Fibroblast of lung (primary cell): ENCODE data around the gene RPS19BP1. TPM values are rescaled to one million over a fixed set of nuclear protein-coding genes. Genes with fewer than 3 reads are reported as not detected.

Experiments
- DNase-seq, 2 donors: peaks; one replicate each; pipeline versions ENCODE4 v3.0.0 to v3.0.0-alpha.2; 2010; ENCODE audit warnings: low read depth in 2 of 2
- H2AFZ ChIP-seq: 2 replicates; pipeline ENCODE4 v1.5.1; 2012; ENCODE audit warnings: low read length, control low read depth, inconsistent platforms
- H3K27ac ChIP-seq: 2 replicates; pipeline ENCODE4 v1.5.1; 2011; ENCODE audit warnings: low read length, control low read depth; ENCODE audit not compliant: insufficient read depth
- H3K27me3 ChIP-seq: 2 replicates; pipeline ENCODE4 v1.5.1; 2011; ENCODE audit warnings: mild to moderate bottlenecking, low read length; ENCODE audit not compliant: control insufficient read depth, insufficient read depth
- H3K36me3 ChIP-seq: 2 replicates; pipeline ENCODE4 v1.5.1; 2011; ENCODE audit warnings: low read length; ENCODE audit not compliant: control insufficient read depth, insufficient read depth
- H3K4me1 ChIP-seq: 2 replicates; pipeline ENCODE4 v1.5.1; 2011; ENCODE audit warnings: low read length; ENCODE audit not compliant: control insufficient read depth, insufficient read depth; ENCODE audit errors: extremely low read depth
- H3K4me2 ChIP-seq: 2 replicates; pipeline ENCODE4 v1.5.1; 2011; ENCODE audit warnings: low read length, control low read depth; ENCODE audit not compliant: insufficient read depth; ENCODE audit errors: extremely low read depth
- H3K4me3 ChIP-seq, 4 experiments: fragments of 200-600 bp in 1 of 4; sonication (generic) in 1 of 4; replicated peaks in 1 of 4; 2 replicates each; pipeline ENCODE4 v1.5.1; 2011 to 2016; ENCODE audit warnings: low read length in 4 of 4, low read depth in 3 of 4, mild to moderate bottlenecking in 3 of 4, control low read depth in 2 of 4, inconsistent platforms in 1 of 4, mixed read lengths in 1 of 4; ENCODE audit not compliant: insufficient read depth in 1 of 4; ENCODE audit errors: control extremely low read depth in 1 of 4
- H3K79me2 ChIP-seq: 2 replicates; pipeline ENCODE4 v1.5.1; 2012; ENCODE audit warnings: mild to moderate bottlenecking, low read length, inconsistent platforms; ENCODE audit not compliant: control insufficient read depth, insufficient read depth
- H3K9ac ChIP-seq: 2 replicates; pipeline ENCODE4 v1.5.1; 2011; ENCODE audit warnings: mild to moderate bottlenecking, low read length, control low read depth; ENCODE audit not compliant: insufficient read depth
- H3K9me3 ChIP-seq: 2 replicates; pipeline ENCODE4 v1.5.1; 2012; ENCODE audit warnings: low read depth, low read length; ENCODE audit not compliant: control insufficient read depth, insufficient read depth
- H4K20me1 ChIP-seq: 2 replicates; pipeline ENCODE4 v1.5.1; 2011; ENCODE audit warnings: low read length; ENCODE audit not compliant: control insufficient read depth, insufficient read depth; ENCODE audit errors: extremely low read depth
- CTCF ChIP-seq, 2 donors: IDR thresholded peaks in 1 of 2; conservative IDR thresholded peaks in 1 of 2; 1 replicate in 1 of 2; 2 replicates in 1 of 2; pipeline ENCODE4 v1.5.1; 2011 to 2012; ENCODE audit warnings: low read length in 2 of 2, control low read depth in 1 of 2, inconsistent platforms in 1 of 2, low read depth in 1 of 2, mild to moderate bottlenecking in 1 of 2
- EZH2 ChIP-seq: IDR thresholded peaks from 2 replicates; pipeline ENCODE4 v1.5.1; 2012; ENCODE audit warnings: low read length, control low read depth, mild to moderate bottlenecking; ENCODE audit errors: missing control alignments
- polyA plus RNA-seq, 2 donors: library from polyadenylated mRNA; depleted of rRNA in 1 of 2; stranded (reverse) in 1 of 2; unstranded in 1 of 2; fragments of >200 nt; gene quantifications; 2 replicates each; pipeline ENCODE4 v1.2.1, GENCODE V29; 2011 to 2012; ENCODE audit warnings: missing spikeins in 1 of 2
- total RNA-seq: library from RNA; depleted of rRNA; stranded (reverse); fragments of >200 nt; gene quantifications from 2 replicates; pipeline ENCODE4 v1.2.1, GENCODE V29; 2014

Gene RPS19BP1
- total and polyA plus RNA-seq, 2 donors (not counting 1 experiment from before 2014, with no cell fraction given) = 41.6 to 44.3 TPM

DNA sequence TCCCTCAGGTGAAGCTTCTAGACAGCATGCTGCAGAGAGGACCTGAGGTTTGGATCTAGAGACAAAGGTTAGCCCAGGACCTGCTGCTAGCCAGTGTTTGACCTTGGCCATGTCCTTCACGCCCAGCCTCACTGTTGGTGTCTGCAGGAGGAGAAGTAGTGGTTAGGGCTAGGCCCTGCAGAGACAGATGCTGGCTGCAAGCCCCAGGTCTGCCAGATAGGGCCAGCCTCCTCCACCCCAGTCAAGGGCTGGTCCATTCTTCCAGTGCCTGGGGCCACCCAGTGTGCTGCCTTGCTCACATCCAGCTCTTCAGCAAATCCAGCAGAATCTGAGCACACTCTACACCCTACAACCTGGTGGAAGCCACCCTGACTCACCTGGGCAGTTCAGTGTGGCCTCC, 52.0 kb downstream of the RPS19BP1 start:
- H3K9ac ChIP-seq = no peak overlapping the region
- no peak overlapping the region for H3K4me2 ChIP-seq
- no peaks in the 10 kb centered on the region for H3K9me3 ChIP-seq
- H2AFZ ChIP-seq = no peak overlapping the region
- H3K27me3 ChIP-seq = no peaks in the 10 kb centered on the region
- H3K79me2 ChIP-seq = no peaks in the 10 kb centered on the region
- no peaks in the 10 kb centered on the region for H3K4me1 ChIP-seq
- H3K4me3 ChIP-seq = no peak overlapping the region
- no peak for TF ChIP-seq EZH2
- no peaks in the 10 kb centered on the region for H4K20me1 ChIP-seq
- H3K36me3 ChIP-seq = no peaks in the 10 kb centered on the region
- H3K27ac ChIP-seq = no peak overlapping the region
- no peak for DNase-seq

- Histone ChIP-seq H3K4me3 (no peak overlapping the region), H3K9ac (no peak overlapping the region), H3K27me3 (no peaks in the 10 kb centered on the region), H3K79me2 (no peaks in the 10 kb centered on the region), H3K36me3 (no peaks in the 10 kb centered on the region), H3K27ac (no peak overlapping the region), H2AFZ (no peak overlapping the region), H3K4me1 (no peaks in the 10 kb centered on the region), H3K9me3 (no peaks in the 10 kb centered on the region), H3K4me2 (no peak overlapping the region), H4K20me1 (no peaks in the 10 kb centered on the region)
- no peak for TF ChIP-seq EZH2
- no peak for TF ChIP-seq CTCF (conservative IDR thresholded peaks at IDR 0.05 in 1 of 2, IDR thresholded peaks at IDR 0.05 in 1 of 2; ENCODE audit: low read depth in 1 of 2, low read length in 2 of 2)
- no peak for DNase-seq
Observed at GRCh38 chr22:39479254-39479653, 53.3 kb downstream of the RPS19BP1 start.

Other genes with a start within 250 kb of the RPS19BP1 start
- gene RPL3, start 213.1 kb downstream of the RPS19BP1 start, total RNA-seq = 2,627 and 3,935 TPM in 2 replicates
- gene RPL3, start 213.1 kb downstream of the RPS19BP1 start, polyA plus RNA-seq = 2,773 and 2,862 TPM in 2 replicates
- gene SYNGR1, start 182.8 kb downstream of the RPS19BP1 start, total RNA-seq = 7.7 and 13.0 TPM in 2 replicates
- gene SYNGR1, start 182.8 kb downstream of the RPS19BP1 start, polyA plus RNA-seq = 12.9 and 13.5 TPM in 2 replicates
- gene TAB1, start 133.0 kb downstream of the RPS19BP1 start, total RNA-seq = 13.1 and 15.7 TPM in 2 replicates
- gene TAB1, start 133.0 kb downstream of the RPS19BP1 start, polyA plus RNA-seq = 13.1 and 14.2 TPM in 2 replicates
- not detected in 2 replicates for gene MGAT3, start 75.7 kb downstream of the RPS19BP1 start, total RNA-seq
- 0.09 TPM in 1 of 2 replicates, not detected in the other for gene MGAT3, start 75.7 kb downstream of the RPS19BP1 start, polyA plus RNA-seq
- gene MIEF1, start 30.5 kb downstream of the RPS19BP1 start, total RNA-seq = 16.4 and 19.0 TPM in 2 replicates
- 16.8 and 20.9 TPM in 2 replicates for gene MIEF1, start 30.5 kb downstream of the RPS19BP1 start, polyA plus RNA-seq
- 555 and 646 TPM in 2 replicates for gene ATF4, start 12.2 kb downstream of the RPS19BP1 start, total RNA-seq
- 412 and 546 TPM in 2 replicates for gene ATF4, start 12.2 kb downstream of the RPS19BP1 start, polyA plus RNA-seq
- gene CACNA1I, start 38.0 kb upstream of the RPS19BP1 start, total RNA-seq = under 0.01 TPM in 1 of 2 replicates, not detected in the other
- gene CACNA1I, start 38.0 kb upstream of the RPS19BP1 start, polyA plus RNA-seq = 0.01 TPM in 1 of 2 replicates, not detected in the other